HG02798 (cell line): ENCODE data around the gene MAST2.

Experiments used
- ATAC-seq: cut with Tn5 transposase; IDR thresholded peaks from one replicate; pipeline ENCODE4 v1.9.1; 2021; ENCODE audit warnings: mild to moderate bottlenecking; ENCODE audit not compliant: unreplicated experiment, poor library complexity

MAST2 gene

GRCh38 chr1:45971922-45972531 lies 168.6 kb downstream of the MAST2 start:
- ATAC-seq, result no peak

GRCh38 chr1:45972621-45973020 lies 169.2 kb downstream of the MAST2 start:
- no peak for ATAC-seq

- no peak for ATAC-seq
These were observed 169.7 kb downstream of the MAST2 start for GRCh38 chr1:45973121-45973520.

GRCh38 chr1:45974541-45975269 lies 171.3 kb downstream of the MAST2 start:
- ATAC-seq, result no peak

- no peak for ATAC-seq
These were observed 173.2 kb downstream of the MAST2 start for GRCh38 chr1:45976623-45977022.

GRCh38 chr1:45979074-45979777 lies 175.8 kb downstream of the MAST2 start:
- no peak for ATAC-seq

- no peak for ATAC-seq
These were observed 176.4 kb downstream of the MAST2 start for GRCh38 chr1:45979778-45980176.

GRCh38 chr1:45982359-45982758 lies 178.9 kb downstream of the MAST2 start:
- no peak for ATAC-seq

GRCh38 chr1:45983967-45984366 lies 180.6 kb downstream of the MAST2 start:
- ATAC-seq, result no peak

- no peak for ATAC-seq
These were observed 183.8 kb downstream of the MAST2 start for GRCh38 chr1:45987204-45987603.

- no peak for ATAC-seq
These were observed 185.8 kb downstream of the MAST2 start for GRCh38 chr1:45989249-45989648.

- ATAC-seq, result no peak
These were observed 191.0 kb downstream of the MAST2 start for GRCh38 chr1:45994423-45994822.

GRCh38 chr1:45995298-45995697 lies 191.9 kb downstream of the MAST2 start:
- no peak for ATAC-seq

- no peak for ATAC-seq
These were observed 194.7 kb downstream of the MAST2 start for GRCh38 chr1:45998020-45998617.

- no peak for ATAC-seq
These were observed 196.1 kb downstream of the MAST2 start for GRCh38 chr1:45999507-45999906.

- no peak for ATAC-seq
These were observed 197.8 kb downstream of the MAST2 start for GRCh38 chr1:46001081-46001785.

- ATAC-seq, result no peak
These were observed 199.2 kb downstream of the MAST2 start for GRCh38 chr1:46002551-46003150.

GRCh38 chr1:46003315-46003714 lies 199.9 kb downstream of the MAST2 start:
- ATAC-seq, result no peak

- ATAC-seq, result no peak
These were observed 201.1 kb downstream of the MAST2 start for GRCh38 chr1:46004492-46004891.

GRCh38 chr1:46005594-46005993 lies 202.2 kb downstream of the MAST2 start:
- ATAC-seq, result no peak
